PFSK-1 (cell line): ENCODE results near the gene TAF4B.

Experiments
- FOXP2 ChIP-seq: optimal IDR thresholded peaks from 2 replicates; pipeline ENCODE3; 2011; ENCODE audit warnings: borderline replicate concordance, control low read depth, inconsistent platforms; ENCODE audit not compliant: insufficient read depth; ENCODE audit errors: extremely low read length, extremely low read depth
- POLR2AphosphoS5 ChIP-seq: IDR thresholded peaks from 2 replicates; pipeline ENCODE4 v1.6.1; 2012; ENCODE audit warnings: low read depth, mild to moderate bottlenecking, control low read depth, low read length, moderate library complexity
- REST ChIP-seq, 2 experiments: IDR thresholded peaks; 2 replicates each; pipeline versions ENCODE4 v1.6.1 to v1.8.0; 2011 to 2012; ENCODE audit warnings: low read depth in 2 of 2, low read length in 2 of 2, control low read depth in 1 of 2, inconsistent platforms in 1 of 2, mild to moderate bottlenecking in 1 of 2, moderate library complexity in 1 of 2; ENCODE audit not compliant: insufficient read depth in 1 of 2
- SIN3A ChIP-seq: IDR thresholded peaks from 2 replicates; pipeline ENCODE4 v1.6.1; 2012; ENCODE audit warnings: mild to moderate bottlenecking, low read length, moderate library complexity, borderline replicate concordance; ENCODE audit not compliant: insufficient read depth
- TAF1 ChIP-seq: IDR thresholded peaks from 2 replicates; pipeline ENCODE4 v1.6.1; 2012; ENCODE audit warnings: low read length, control low read depth, borderline replicate concordance; ENCODE audit not compliant: insufficient read depth

Gene TAF4B

GRCh38 chr18:26432651-26433424 lies 206.6 kb downstream of the TAF4B start:
- TF ChIP-seq TAF1 (no peak), FOXP2 (no peak), SIN3A (no peak), POLR2AphosphoS5 (no peak)

GRCh38 chr18:26434887-26435286 lies 208.6 kb downstream of the TAF4B start:
- TF ChIP-seq REST (IDR thresholded peaks at IDR 0.05; ENCODE audit: insufficient read depth in 1 of 2, low read depth in 2 of 2, low read length in 2 of 2) (no peak), TAF1 (no peak), FOXP2 (no peak), POLR2AphosphoS5 (no peak), SIN3A (no peak)

- TF ChIP-seq REST (IDR thresholded peaks at IDR 0.05; ENCODE audit: insufficient read depth in 1 of 2, low read depth in 2 of 2, low read length in 2 of 2) (no peak), SIN3A (no peak), POLR2AphosphoS5 (no peak), TAF1 (no peak), FOXP2 (no peak)
Measured at GRCh38 chr18:26435415-26436095, 209.3 kb downstream of the TAF4B start.

- TF ChIP-seq FOXP2 (no peak), TAF1 (no peak), POLR2AphosphoS5 (no peak)
Measured at GRCh38 chr18:26436176-26437051, 210.2 kb downstream of the TAF4B start.

- TF ChIP-seq SIN3A (no peak), TAF1 (no peak)
Measured at GRCh38 chr18:26438980-26439379, 212.7 kb downstream of the TAF4B start.

- TF ChIP-seq POLR2AphosphoS5 (no peak), SIN3A (no peak), REST (IDR thresholded peaks at IDR 0.05; ENCODE audit: insufficient read depth in 1 of 2, low read depth in 2 of 2, low read length in 2 of 2) (no peak), TAF1 (no peak), FOXP2 (no peak)
Measured at GRCh38 chr18:26439537-26439936, 213.3 kb downstream of the TAF4B start.
